Suprapubic skin (tissue), 3 donors: Measurements from ENCODE around the gene ANKRD11.

Experiments
- EP300 ChIP-seq: sonication (generic); formaldehyde crosslinking; IDR thresholded peaks from one replicate; pipeline ENCODE4 v1.6.1; 2017; ENCODE audit warnings: antibody characterized with exemption
- TF ChIP-seq, protein P1 (sequence below), 2 donors: fragments of 200-600 bp in 1 of 2; fragments of 450-650 bp in 1 of 2; sonication (generic) in 1 of 2; IDR thresholded peaks; one replicate each; pipeline ENCODE4 v1.5.1; 2016 to 2019; ENCODE audit warnings: antibody characterized with exemption in 2 of 2, mild to moderate bottlenecking in 1 of 2, moderate library complexity in 1 of 2

GRCh38 chr16:89241187-89242007 lies 249.0 kb downstream of the ANKRD11 start:
- TF ChIP-seq, protein P1, sequence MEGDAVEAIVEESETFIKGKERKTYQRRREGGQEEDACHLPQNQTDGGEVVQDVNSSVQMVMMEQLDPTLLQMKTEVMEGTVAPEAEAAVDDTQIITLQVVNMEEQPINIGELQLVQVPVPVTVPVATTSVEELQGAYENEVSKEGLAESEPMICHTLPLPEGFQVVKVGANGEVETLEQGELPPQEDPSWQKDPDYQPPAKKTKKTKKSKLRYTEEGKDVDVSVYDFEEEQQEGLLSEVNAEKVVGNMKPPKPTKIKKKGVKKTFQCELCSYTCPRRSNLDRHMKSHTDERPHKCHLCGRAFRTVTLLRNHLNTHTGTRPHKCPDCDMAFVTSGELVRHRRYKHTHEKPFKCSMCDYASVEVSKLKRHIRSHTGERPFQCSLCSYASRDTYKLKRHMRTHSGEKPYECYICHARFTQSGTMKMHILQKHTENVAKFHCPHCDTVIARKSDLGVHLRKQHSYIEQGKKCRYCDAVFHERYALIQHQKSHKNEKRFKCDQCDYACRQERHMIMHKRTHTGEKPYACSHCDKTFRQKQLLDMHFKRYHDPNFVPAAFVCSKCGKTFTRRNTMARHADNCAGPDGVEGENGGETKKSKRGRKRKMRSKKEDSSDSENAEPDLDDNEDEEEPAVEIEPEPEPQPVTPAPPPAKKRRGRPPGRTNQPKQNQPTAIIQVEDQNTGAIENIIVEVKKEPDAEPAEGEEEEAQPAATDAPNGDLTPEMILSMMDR (IDR thresholded peaks at IDR 0.05): no peak
- TF ChIP-seq EP300: no peak
